HepG2 (cell line): ENCODE measurements around the gene ADAMTSL4. TPM values are rescaled to one million over a fixed set of nuclear protein-coding genes. Genes with fewer than 3 reads are reported as not detected.

ENCODE experiments used
- ATF7 ChIP-seq, 2 experiments: fragments of 450-650 bp in 1 of 2; sonication (generic) in 1 of 2; formaldehyde crosslinking in 1 of 2; IDR thresholded peaks; 2 replicates each; pipeline versions ENCODE4 v1.4.0 to v1.6.1; 2016 to 2020; ENCODE audit warnings: antibody characterized with exemption in 1 of 2, mild to moderate bottlenecking in 1 of 2, missing genetic modification reagents in 1 of 2
- CCAR2 ChIP-seq: fragments of 200-400 bp; formaldehyde crosslinking; optimal IDR thresholded peaks from 2 replicates; pipeline ENCODE3; 2018; ENCODE audit warnings: low read depth, mild to moderate bottlenecking, low read length, moderate library complexity
- CERS6 ChIP-seq: sonication (generic); formaldehyde crosslinking; IDR thresholded peaks from 2 replicates; pipeline ENCODE4 v1.5.0; 2020; ENCODE audit warnings: missing genetic modification reagents
- GABPA ChIP-seq, 2 experiments: IDR thresholded peaks; 2 replicates each; pipeline ENCODE4 v1.6.1; 2011 to 2016; ENCODE audit warnings: low read depth in 2 of 2, low read length in 1 of 2, missing biosample characterization in 1 of 2, missing genetic modification characterization in 1 of 2
- GFI1 ChIP-seq: sonication (generic); formaldehyde crosslinking; IDR thresholded peaks from 2 replicates; pipeline ENCODE4 v1.5.0; 2020; ENCODE audit warnings: missing genetic modification reagents, mild to moderate bottlenecking, borderline replicate concordance
- KAT8 ChIP-seq: IDR thresholded peaks from 2 replicates; pipeline ENCODE4 v1.6.1; 2016; ENCODE audit warnings: missing genetic modification reagents, missing compliant biosample characterization
- KDM3A ChIP-seq: IDR thresholded peaks from 2 replicates; pipeline ENCODE4 v1.6.1; 2018; ENCODE audit warnings: low read depth, missing compliant biosample characterization
- MXD4 ChIP-seq: IDR thresholded peaks from 2 replicates; pipeline ENCODE4 v1.6.1; 2016; ENCODE audit warnings: mild to moderate bottlenecking, missing biosample characterization, missing genetic modification reagents
- POLR2AphosphoS2 ChIP-seq: IDR thresholded peaks from 2 replicates; pipeline ENCODE4 v1.6.1; 2011; ENCODE audit warnings: low read depth, low read length, improper control_type of control experiment
- PRDM15 ChIP-seq: sonication (generic); formaldehyde crosslinking; IDR thresholded peaks from 2 replicates; pipeline ENCODE4 v1.4.0; 2020; ENCODE audit warnings: missing genetic modification reagents
- PRMT3 ChIP-seq: sonication (generic); formaldehyde crosslinking; IDR thresholded peaks from 2 replicates; pipeline ENCODE4 v1.8.1; 2022; ENCODE audit warnings: low read depth, mild to moderate bottlenecking, moderate library complexity, missing genetic modification reagents, borderline replicate concordance
- SRF ChIP-seq: IDR thresholded peaks from 2 replicates; pipeline ENCODE4 v1.6.1; 2011; ENCODE audit warnings: mild to moderate bottlenecking, low read depth, low read length, moderate library complexity
- ZNF136 ChIP-seq: sonication (generic); formaldehyde crosslinking; IDR thresholded peaks from 2 replicates; pipeline ENCODE4 v1.8.1; 2022; ENCODE audit warnings: low read depth, mild to moderate bottlenecking, moderate library complexity, missing genetic modification reagents
- ZNF18 ChIP-seq: sonication (generic); formaldehyde crosslinking; IDR thresholded peaks from 2 replicates; pipeline ENCODE4 v1.8.0; 2022; ENCODE audit warnings: mild to moderate bottlenecking, missing genetic modification reagents; ENCODE audit not compliant: insufficient replicate concordance
- ZNF263 ChIP-seq: sonication (generic); formaldehyde crosslinking; IDR thresholded peaks from 2 replicates; pipeline ENCODE4 v1.4.0; 2020; ENCODE audit warnings: missing genetic modification reagents
- ZNF451 ChIP-seq: sonication (generic); formaldehyde crosslinking; IDR thresholded peaks from 2 replicates; pipeline ENCODE4 v1.5.0; 2020; ENCODE audit warnings: mild to moderate bottlenecking, missing genetic modification reagents
- ZNF674 ChIP-seq: sonication (generic); formaldehyde crosslinking; IDR thresholded peaks from 2 replicates; pipeline ENCODE4 v1.5.0; 2020; ENCODE audit warnings: low read depth, mild to moderate bottlenecking, missing genetic modification reagents
- ZNF703 ChIP-seq: sonication (generic); formaldehyde crosslinking; IDR thresholded peaks from 2 replicates; pipeline ENCODE4 v1.5.1; 2020; ENCODE audit warnings: missing genetic modification reagents, mild to moderate bottlenecking, moderate library complexity, borderline replicate concordance
- polyA plus RNA-seq, 8 experiments: library from polyadenylated mRNA; depleted of rRNA in 3 of 8; stranded (reverse) in 7 of 8; unstranded in 1 of 8; fragments of >200 nt; fragmentation: Illumina TruSeq in 4 of 8; extraction: Trizol in 4 of 8; gene quantifications; 2 replicates each; pipeline versions ENCODE4 v1.2.1 to v1.2.3, GENCODE V29; 2011 to 2016; ENCODE audit warnings: low read depth in 4 of 8, missing spikeins in 1 of 8, mixed read lengths in 1 of 8; ENCODE audit not compliant: insufficient read depth in 1 of 8
- total RNA-seq, 5 experiments: library from RNA; depleted of rRNA; stranded (reverse); fragments of >200 nt; fragmentation: Illumina TruSeq; extraction: Trizol; gene quantifications; 2 replicates each; pipeline ENCODE4 v1.2.3, GENCODE V29; 2016; ENCODE audit warnings: low read depth in 1 of 5
- TF ChIP-seq, protein P1 (sequence below): sonication (generic); formaldehyde crosslinking; IDR thresholded peaks from 2 replicates; pipeline ENCODE4 v1.4.0; 2020; ENCODE audit warnings: missing genetic modification reagents, borderline replicate concordance
- TF ChIP-seq, protein P2 (sequence below): IDR thresholded peaks from 2 replicates; pipeline ENCODE4 v1.6.1; 2012; ENCODE audit warnings: inconsistent platforms

Gene ADAMTSL4
- total and polyA plus RNA-seq, 2 of the 13 experiments (the other 11 are each of a cell fraction or from before 2014, with no cell fraction given): 3.9 to 16.4 TPM

DNA sequence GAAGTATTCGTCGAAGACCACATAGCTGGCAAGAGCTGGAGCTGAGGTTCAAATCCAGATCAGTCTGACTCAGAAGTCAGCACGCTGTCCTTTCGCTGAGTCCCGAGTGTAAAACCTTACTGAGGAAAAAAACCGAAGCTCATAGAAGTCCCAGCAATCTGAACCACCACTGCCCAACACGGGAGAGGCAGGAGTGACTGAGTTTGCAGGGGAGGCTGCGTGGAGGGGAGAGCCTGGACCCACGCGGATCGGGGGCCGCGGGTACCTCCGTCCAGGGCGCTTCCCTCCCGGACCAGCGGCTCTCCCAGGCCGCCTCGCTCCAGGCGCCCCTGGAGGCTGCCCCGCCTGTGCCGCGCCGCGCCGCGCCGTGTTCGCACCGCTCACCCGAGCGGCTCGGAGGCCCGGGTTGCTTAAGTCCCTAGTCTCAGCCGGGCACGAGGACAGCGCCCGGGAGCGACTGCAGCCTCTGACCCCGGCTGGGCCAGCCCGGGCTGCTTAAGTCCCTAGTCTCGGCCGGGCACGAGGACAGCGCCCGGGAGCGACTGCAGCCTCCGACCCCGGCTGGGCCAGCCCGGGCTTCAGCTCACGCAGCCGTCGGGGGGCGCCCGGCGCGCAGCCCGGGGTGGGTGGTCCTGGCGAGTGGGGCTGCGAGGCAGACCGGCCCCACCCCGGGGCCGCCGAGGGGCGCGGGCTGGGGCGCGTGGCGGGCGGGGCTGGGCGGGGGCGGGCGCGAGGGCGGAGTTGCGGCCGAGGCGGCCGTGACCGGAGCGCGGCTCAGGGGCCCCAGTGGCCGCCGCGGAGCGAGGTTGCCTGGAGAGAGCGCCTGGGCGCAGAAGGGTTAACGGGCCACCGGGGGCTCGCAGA, at the start of gene ADAMTSL4 (continued):
- TF ChIP-seq, protein P1, sequence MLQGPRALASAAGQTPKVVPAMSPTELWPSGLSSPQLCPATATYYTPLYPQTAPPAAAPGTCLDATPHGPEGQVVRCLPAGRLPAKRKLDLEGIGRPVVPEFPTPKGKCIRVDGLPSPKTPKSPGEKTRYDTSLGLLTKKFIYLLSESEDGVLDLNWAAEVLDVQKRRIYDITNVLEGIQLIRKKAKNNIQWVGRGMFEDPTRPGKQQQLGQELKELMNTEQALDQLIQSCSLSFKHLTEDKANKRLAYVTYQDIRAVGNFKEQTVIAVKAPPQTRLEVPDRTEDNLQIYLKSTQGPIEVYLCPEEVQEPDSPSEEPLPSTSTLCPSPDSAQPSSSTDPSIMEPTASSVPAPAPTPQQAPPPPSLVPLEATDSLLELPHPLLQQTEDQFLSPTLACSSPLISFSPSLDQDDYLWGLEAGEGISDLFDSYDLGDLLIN (CRISPR knock-in tag): no peak
- TF ChIP-seq CCAR2 (no peak), ZNF451 (CRISPR knock-in tag) (no peak), GFI1 (CRISPR knock-in tag) (no peak), ZNF703 (CRISPR knock-in tag) (0 out of 2 replicates have a peak, but pooled peaks have one; percentile 46), ATF7 (IDR thresholded peaks at IDR 0.05) (no peak), ATF7 (CRISPR knock-in tag; IDR thresholded peaks at IDR 0.05) (no peak), ZNF674 (CRISPR knock-in tag) (no peak), KAT8 (CRISPR knock-in tag) (peak; percentile 27; the same call in 1 of the 2 replicates), ZNF263 (0 out of 2 replicates have a peak, but pooled peaks have one; percentile 14), KDM3A (CRISPR knock-in tag) (0 out of 2 replicates have a peak, but pooled peaks have one; percentile 34), CERS6 (CRISPR knock-in tag) (peak; percentile 65; the same call in 1 of the 2 replicates), PRMT3 (0 out of 2 replicates have a peak, but pooled peaks have one; percentile 63), GABPA (IDR thresholded peaks at IDR 0.05; ENCODE audit: low read depth, low read length) (no peak), GABPA (CRISPR knock-in tag; IDR thresholded peaks at IDR 0.05; ENCODE audit: low read depth) (no peak), POLR2AphosphoS2 (no peak), PRDM15 (peak; percentile 48; the same call in 1 of the 2 replicates), ZNF18 (CRISPR knock-in tag) (peak; percentile 58), ZNF136 (CRISPR knock-in tag) (no peak), MXD4 (CRISPR knock-in tag) (no peak; the same call in 1 of the 2 replicates), SRF (no peak)
- TF ChIP-seq, protein P2, sequence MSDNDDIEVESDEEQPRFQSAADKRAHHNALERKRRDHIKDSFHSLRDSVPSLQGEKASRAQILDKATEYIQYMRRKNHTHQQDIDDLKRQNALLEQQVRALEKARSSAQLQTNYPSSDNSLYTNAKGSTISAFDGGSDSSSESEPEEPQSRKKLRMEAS: peak; percentile 71
